Measurements from ENCODE around the gene KIDINS220. TPM values are rescaled to one million over a fixed set of nuclear protein-coding genes. Genes with fewer than 3 reads are reported as not detected.
"Not testable (repeated sequence)": the region's sequence is repeated elsewhere in the genome, so short reads cannot be mapped to it uniquely, and the experiment has no call there.

The KIDINS220 gene
- total RNA-seq, 1 experiment from 2014 or later: 20.9 TPM

DNA sequence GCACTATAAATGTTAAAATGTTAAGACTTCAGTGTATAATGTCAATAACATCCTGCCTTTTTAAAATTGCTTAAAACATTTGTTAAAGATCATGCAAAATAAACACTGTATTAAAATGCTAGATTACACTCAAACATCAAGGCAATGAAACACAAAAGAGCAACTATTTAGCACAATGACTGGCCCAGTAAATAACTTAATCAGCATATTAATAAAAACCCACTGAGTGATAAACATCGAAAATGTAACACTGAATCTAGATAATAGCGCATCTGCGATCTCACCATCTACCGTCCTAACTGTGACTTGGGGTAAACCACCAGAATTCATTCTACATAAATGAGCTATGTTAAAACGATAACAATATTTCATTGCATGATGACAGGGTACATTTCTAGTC lies 108.3 kb downstream of the KIDINS220 start:
- not testable (repeated sequence) for H3K36me3 ChIP-seq (replicated peaks; ENCODE audit: control insufficient read depth, insufficient read depth, low read length); H3K4me3 ChIP-seq (ENCODE audit: insufficient read depth, low read depth, low read length); H3K27me3 ChIP-seq (ENCODE audit: control insufficient read depth, insufficient read depth, low read length); DNase-seq

DNA sequence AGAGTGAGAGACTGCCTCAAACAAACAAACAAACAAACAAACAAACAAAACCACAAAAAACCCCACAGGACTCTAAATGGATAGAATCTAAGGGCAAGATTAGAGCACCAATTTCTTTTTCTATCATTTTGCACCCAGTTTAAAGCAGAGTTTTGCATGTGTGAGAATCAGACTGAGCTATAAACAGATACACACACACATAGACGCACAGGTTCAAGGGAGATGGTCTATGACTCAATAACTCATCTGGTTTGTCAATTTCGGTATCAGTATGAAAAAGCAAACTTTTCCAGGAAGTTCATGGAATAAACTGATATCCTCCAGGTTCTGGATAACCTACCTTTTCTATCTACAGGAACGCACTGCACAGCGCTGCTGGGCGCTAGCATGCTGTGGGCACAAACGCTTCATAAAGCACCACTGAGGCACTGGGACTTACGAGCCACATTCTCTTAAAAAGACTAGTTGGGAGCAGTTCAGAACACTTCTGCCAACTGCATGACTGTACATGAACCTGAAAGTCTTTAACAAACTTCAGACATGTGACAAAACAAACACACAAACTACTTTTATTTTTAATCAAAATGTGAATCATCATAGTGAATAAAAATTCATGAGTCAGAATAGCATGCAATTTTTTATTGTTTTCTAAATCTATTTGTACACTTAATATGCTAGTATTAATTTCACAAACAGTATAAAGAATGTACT lies 109.0 kb downstream of the KIDINS220 start:
- Histone ChIP-seq H3K4me3 (ENCODE audit: insufficient read depth, low read depth, low read length) (no peak overlapping the region), H3K27me3 (ENCODE audit: control insufficient read depth, insufficient read depth, low read length) (no peaks in the 10 kb centered on the region), H3K36me3 (replicated peaks; ENCODE audit: control insufficient read depth, insufficient read depth, low read length) (peaks cover 6% of the 10 kb centered on the region)
- DNase-seq: no peak

DNA sequence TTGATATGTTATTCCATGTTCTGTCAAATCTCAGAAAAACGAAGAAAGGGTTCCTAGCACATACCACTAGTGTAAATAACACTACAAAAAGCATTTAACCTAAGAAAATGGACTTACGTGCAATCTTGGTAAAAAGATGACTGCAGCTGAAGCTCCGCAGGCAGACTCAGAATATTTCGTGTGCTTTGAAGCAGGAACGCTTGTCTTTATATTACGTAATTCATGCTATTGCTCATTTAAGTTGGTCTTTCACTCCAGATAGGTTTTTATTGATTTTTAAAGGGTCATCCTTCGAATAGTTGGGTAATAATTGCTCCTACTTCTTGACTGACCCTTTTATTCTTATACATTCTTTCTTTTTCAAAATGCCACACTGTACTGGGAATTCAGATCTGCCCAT lies 111.6 kb downstream of the KIDINS220 start:
- DNase-seq: no peak
- peaks cover under 1% of the 10 kb centered on the region; the same call in 1 of the 2 replicates for H3K36me3 ChIP-seq (replicated peaks; ENCODE audit: control insufficient read depth, insufficient read depth, low read length)
- no peak overlapping the region for H3K4me3 ChIP-seq (ENCODE audit: insufficient read depth, low read depth, low read length)
- no peaks in the 10 kb centered on the region for H3K27me3 ChIP-seq (ENCODE audit: control insufficient read depth, insufficient read depth, low read length)

DNA sequence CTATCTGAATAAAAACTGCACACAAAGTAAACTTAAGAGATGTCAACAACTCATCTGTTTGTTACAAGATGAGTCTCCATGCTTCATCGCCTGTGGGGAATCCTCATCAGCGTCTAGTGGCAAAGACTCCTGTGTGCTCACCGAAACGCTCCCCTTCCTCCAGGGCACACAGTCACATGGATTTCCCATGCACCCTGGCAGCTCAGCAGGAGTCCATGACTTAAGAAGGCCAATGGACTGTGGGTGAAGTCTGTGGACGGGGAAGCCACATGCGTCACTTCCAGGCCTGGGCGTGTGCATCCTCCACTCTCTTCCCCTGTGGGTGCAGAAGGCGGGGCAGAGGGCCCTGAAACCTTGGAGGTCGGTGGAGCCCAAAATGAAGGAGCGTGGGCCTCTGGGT lies 114.4 kb downstream of the KIDINS220 start:
- no peak for DNase-seq
- Histone ChIP-seq H3K36me3 (replicated peaks; ENCODE audit: control insufficient read depth, insufficient read depth, low read length) (no peaks in the 10 kb centered on the region), H3K27me3 (ENCODE audit: control insufficient read depth, insufficient read depth, low read length) (no peaks in the 10 kb centered on the region), H3K4me3 (ENCODE audit: insufficient read depth, low read depth, low read length) (no peak overlapping the region)

DNA sequence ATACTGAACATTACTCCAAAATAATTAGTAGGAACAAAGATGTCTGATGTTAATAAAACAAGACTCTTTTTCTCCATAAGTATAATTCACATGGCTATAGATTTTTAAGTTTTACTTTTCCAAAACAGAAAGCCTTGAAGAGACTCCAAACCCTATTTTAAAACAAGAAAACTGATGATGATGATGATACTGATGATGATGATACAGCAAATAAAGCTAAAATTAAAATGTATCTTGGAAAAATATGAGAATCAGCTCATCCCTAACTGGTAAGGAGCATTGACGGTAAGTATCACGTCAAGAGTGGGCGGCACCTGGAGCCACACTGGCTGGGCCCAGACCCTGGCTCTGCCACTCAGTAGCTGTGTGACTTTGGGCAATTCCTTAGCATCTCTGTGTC lies 116.0 kb downstream of the KIDINS220 start:
- H3K27me3 ChIP-seq (ENCODE audit: control insufficient read depth, insufficient read depth, low read length): no peaks in the 10 kb centered on the region
- DNase-seq: no peak
- H3K4me3 ChIP-seq (ENCODE audit: insufficient read depth, low read depth, low read length): no peak overlapping the region
- no peaks in the 10 kb centered on the region for H3K36me3 ChIP-seq (replicated peaks; ENCODE audit: control insufficient read depth, insufficient read depth, low read length)

DNA sequence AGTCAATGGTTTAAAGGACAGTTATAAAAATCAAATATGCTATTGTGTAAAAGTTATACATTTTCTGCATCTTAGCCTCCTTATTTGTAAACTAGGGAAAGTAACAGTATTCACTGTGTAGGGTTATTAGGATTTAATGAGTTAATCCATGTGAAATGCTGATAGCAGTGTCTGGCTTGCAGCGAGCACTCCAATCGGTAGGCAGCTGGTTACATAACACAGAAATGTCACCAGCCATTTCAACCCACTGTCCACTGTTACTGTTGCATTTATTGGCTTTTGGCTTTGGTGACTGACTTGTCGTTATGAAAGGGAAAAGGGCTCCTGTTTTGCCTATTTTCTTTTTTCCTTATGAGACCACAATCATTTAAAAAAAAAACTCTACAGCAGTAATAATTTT lies 116.7 kb downstream of the KIDINS220 start:
- no peak overlapping the region for H3K4me3 ChIP-seq (ENCODE audit: insufficient read depth, low read depth, low read length)
- DNase-seq: no peak
- H3K27me3 ChIP-seq (ENCODE audit: control insufficient read depth, insufficient read depth, low read length): no peaks in the 10 kb centered on the region
- no peaks in the 10 kb centered on the region for H3K36me3 ChIP-seq (replicated peaks; ENCODE audit: control insufficient read depth, insufficient read depth, low read length)

DNA sequence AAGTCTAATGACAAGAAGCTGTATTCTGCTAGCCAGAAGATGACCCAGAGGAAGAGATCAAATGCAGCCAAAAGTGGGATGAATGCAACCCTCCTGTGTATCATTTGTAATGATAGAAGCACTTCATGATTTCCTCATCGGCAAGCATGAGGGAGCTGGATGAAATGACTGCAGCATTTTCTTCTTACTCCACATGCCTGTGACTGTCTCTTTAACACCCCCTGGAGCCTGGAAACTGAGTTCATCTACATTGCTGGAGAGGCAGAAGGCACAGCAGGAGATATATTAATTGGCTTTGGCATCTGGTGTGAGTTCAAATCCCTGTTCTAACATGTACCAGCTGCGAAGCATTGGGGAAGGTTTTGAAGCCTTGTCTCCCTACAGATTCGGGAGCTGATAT lies 117.9 kb downstream of the KIDINS220 start:
- no peaks in the 10 kb centered on the region for H3K27me3 ChIP-seq (ENCODE audit: control insufficient read depth, insufficient read depth, low read length)
- no peak for DNase-seq
- H3K4me3 ChIP-seq (ENCODE audit: insufficient read depth, low read depth, low read length): no peak overlapping the region
- H3K36me3 ChIP-seq (replicated peaks; ENCODE audit: control insufficient read depth, insufficient read depth, low read length): no peaks in the 10 kb centered on the region

DNA sequence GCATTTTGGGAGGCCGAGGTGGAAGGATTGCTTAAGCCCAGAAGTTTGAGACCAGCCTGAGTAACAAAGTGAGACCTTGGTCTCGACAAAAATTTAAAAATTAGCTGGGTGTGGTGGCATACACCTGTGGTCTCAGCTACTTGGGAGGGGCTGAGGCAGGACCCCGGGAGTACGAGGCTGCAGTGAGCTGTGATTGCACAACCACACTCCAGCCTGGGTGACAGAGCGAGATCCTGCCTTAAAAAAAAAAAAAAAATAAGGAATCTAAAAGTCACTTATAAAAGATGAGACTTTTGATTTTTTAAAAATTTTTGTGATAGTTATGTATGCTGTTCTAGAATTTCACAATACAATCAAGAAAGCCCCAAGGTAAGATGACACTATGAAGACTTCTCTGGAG lies 122.4 kb downstream of the KIDINS220 start:
- no peak for DNase-seq
- H3K27me3 ChIP-seq (ENCODE audit: control insufficient read depth, insufficient read depth, low read length): no peaks in the 10 kb centered on the region
- H3K36me3 ChIP-seq (replicated peaks; ENCODE audit: control insufficient read depth, insufficient read depth, low read length): no peaks in the 10 kb centered on the region
- H3K4me3 ChIP-seq (ENCODE audit: insufficient read depth, low read depth, low read length): no peak overlapping the region

DNA sequence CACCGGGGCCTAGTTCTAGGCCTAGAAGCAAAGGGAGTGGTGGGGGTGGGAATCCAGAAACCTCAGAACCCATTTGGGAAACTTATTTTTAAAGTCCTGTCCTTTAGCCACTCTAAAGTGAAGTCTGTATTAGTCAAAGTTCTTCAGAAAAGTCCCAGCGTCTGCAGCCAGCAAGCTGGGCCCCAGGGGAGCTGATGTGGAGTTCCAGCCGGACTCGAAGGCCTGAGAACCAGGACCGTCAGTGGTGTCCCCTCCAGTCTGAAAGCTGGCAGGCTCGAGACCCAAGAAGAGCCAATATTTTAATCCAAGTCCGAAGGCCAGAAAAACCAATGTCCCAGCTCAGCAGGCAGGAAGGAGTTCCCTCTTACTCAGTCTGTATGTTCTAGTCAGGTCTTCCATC lies 123.1 kb downstream of the KIDINS220 start:
- H3K4me3 ChIP-seq (ENCODE audit: insufficient read depth, low read depth, low read length): no peak overlapping the region
- DNase-seq: no peak
- no peaks in the 10 kb centered on the region for H3K36me3 ChIP-seq (replicated peaks; ENCODE audit: control insufficient read depth, insufficient read depth, low read length)
- no peaks in the 10 kb centered on the region for H3K27me3 ChIP-seq (ENCODE audit: control insufficient read depth, insufficient read depth, low read length)

DNA sequence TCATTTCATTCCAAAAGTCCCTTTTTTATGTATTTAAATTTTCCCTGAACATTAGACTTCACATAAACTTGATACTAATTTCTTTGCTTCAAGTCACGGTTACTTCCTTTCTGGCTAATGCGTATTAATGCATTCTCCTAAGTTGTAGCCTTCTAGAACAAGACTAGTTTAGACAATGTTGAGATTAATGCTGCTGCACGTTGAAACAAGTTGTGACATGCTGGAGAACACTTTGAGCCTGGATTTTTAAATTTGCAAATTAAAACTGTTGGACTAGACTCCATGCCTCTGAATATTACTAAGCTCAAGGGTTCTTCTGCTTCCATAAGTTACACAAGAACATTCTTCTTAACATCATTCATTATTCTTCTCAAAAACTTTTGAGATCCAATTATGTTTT lies 126.5 kb downstream of the KIDINS220 start:
- H3K36me3 ChIP-seq (replicated peaks; ENCODE audit: control insufficient read depth, insufficient read depth, low read length): no peaks in the 10 kb centered on the region
- no peak for DNase-seq

DNA sequence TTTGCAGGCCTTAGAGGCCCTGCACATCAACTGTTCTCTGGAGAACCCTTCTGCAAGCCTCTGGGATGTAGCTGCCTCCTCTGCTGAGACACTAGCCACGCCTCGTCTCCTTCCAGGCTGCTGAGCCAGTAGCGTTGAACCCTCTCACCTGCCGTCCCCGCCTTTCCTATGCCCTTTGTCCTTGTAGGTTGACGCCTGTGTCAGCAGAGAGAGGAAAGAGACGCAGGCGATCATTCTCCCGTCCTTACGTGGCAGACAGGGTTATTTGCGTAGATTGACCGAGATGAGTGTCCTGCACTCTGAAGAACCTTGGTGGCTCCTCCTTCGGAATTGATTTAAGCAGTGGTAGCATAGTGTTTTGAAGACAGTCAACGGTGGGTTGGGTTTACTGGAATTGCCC lies 127.8 kb downstream of the KIDINS220 start:
- Histone ChIP-seq H3K36me3 (replicated peaks; ENCODE audit: control insufficient read depth, insufficient read depth, low read length) (no peaks in the 10 kb centered on the region), H3K27me3 (ENCODE audit: control insufficient read depth, insufficient read depth, low read length) (no peaks in the 10 kb centered on the region), H3K4me3 (ENCODE audit: insufficient read depth, low read depth, low read length) (no peak overlapping the region)
- DNase-seq: no peak

More for the DNA sequence above, 126.5 kb downstream of the KIDINS220 start:
- Histone ChIP-seq H3K27me3 (ENCODE audit: control insufficient read depth, insufficient read depth, low read length) (no peaks in the 10 kb centered on the region), H3K4me3 (ENCODE audit: insufficient read depth, low read depth, low read length) (no peak overlapping the region)

DNA sequence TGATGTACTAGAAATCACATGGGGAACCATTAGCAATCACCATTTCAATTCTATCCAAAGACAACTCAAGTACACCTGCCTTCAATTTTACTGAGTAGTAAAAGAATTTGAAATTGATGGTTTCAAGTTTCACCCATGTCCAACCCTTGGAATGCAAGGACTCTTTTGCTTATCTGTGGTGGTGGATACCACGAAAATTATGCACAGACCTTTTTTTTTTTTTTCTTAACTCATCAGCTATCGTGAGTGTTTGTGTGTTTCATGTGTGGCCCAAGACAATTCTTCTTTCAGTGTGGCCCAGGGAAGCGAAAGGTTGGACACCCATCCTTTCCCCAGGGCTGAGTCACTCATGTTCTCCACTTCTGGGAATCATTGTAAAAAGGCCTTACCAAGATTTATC lies 132.5 kb downstream of the KIDINS220 start:
- DNase-seq: no peak
- Histone ChIP-seq H3K4me3 (ENCODE audit: insufficient read depth, low read depth, low read length) (no peak overlapping the region), H3K27me3 (ENCODE audit: control insufficient read depth, insufficient read depth, low read length) (no peaks in the 10 kb centered on the region), H3K36me3 (replicated peaks; ENCODE audit: control insufficient read depth, insufficient read depth, low read length) (no peaks in the 10 kb centered on the region)

DNA sequence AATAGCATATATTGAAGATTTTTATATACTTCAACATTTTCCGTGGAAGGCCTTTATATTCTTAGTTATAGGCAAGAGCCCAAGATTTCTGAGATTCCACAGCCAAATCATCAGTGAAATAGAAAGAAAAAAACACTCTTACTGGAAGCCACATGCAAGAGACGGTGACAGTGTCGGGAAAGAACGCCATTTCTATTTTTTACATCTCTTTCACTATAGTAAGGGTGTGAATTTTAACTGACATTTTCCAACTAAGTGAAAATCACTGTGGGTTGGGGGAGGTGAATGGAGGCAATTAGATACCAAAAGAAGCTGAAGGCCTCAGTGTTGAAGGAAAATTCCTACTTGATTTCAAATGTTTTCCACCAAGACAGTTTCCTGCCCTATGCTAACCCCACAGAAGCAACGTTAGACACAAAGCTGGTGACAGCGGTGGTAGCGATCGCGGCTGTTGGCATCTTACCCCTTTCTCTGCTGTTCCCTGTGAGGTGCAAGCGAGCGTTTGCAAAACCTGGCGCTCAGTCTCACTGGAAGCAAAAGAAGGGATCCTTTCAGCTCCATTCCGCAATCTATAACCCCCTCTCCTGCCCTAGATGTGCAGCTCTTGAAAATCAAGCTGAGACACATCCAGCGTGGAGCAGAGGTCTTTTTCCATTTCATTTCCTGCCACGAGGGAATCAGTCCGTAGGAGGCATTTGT lies 135.6 kb downstream of the KIDINS220 start:
- Histone ChIP-seq H3K4me3 (ENCODE audit: insufficient read depth, low read depth, low read length) (no peak overlapping the region), H3K36me3 (replicated peaks; ENCODE audit: control insufficient read depth, insufficient read depth, low read length) (no peaks in the 10 kb centered on the region), H3K27me3 (ENCODE audit: control insufficient read depth, insufficient read depth, low read length) (no peaks in the 10 kb centered on the region)
- no peak for DNase-seq

DNA sequence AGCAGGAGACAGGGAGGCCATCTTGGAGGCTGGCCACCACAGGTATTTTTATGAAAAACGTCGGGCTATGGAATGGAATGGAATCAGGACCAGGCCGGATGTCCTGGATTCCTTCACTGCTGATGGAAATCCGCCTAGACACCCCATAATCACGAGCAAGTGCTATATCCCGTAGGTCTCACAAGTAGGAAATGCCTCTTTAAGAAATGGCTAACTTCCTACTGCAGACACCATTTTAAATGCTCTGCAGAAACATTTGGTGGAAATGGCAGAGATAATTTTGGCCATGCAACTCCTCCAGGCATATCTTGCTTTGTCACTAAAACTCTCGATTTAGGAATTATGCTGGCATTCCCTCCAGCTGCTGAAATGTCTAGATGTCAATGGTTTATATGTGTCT lies 137.6 kb downstream of the KIDINS220 start:
- DNase-seq: no peak
- H3K27me3 ChIP-seq (ENCODE audit: control insufficient read depth, insufficient read depth, low read length): no peaks in the 10 kb centered on the region
- no peak overlapping the region for H3K4me3 ChIP-seq (ENCODE audit: insufficient read depth, low read depth, low read length)
- no peaks in the 10 kb centered on the region for H3K36me3 ChIP-seq (replicated peaks; ENCODE audit: control insufficient read depth, insufficient read depth, low read length)

DNA sequence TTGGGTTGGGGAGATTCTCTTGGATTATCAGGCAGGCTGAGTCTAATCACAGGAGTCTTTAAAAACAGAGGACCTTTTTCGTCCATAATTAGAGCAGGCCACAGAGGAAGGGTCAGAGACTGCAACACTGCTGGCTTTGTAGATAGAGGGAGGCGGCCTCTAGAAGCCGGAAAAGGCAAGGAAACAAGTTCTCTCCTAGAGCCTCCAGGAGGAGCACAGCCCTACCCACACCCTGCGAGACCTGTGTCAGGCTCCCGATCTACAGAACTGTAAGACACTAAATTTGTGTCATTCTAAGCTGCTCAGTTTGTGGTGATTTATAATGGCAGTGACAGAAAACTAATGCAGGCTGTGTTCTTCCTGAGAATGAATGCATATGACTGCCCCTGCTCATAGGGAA lies 140.2 kb downstream of the KIDINS220 start:
- H3K4me3 ChIP-seq (ENCODE audit: insufficient read depth, low read depth, low read length): no peak overlapping the region
- DNase-seq: no peak
- H3K27me3 ChIP-seq (ENCODE audit: control insufficient read depth, insufficient read depth, low read length): no peaks in the 10 kb centered on the region
- H3K36me3 ChIP-seq (replicated peaks; ENCODE audit: control insufficient read depth, insufficient read depth, low read length): no peaks in the 10 kb centered on the region
